DOHH2 (cell line): ENCODE measurements around the gene C3orf38.

Source experiments
- EZH2phosphoT487 ChIP-seq: fragments of 200-600 bp; sonication (generic); IDR thresholded peaks from 2 replicates; pipeline ENCODE4 v1.6.1; 2017; ENCODE audit warnings: borderline replicate concordance, mild to moderate bottlenecking, antibody characterized with exemption, low read length, moderate library complexity, mixed read lengths
- TF ChIP-seq, protein P1 (sequence below): fragments of 200-600 bp; sonication (generic); IDR thresholded peaks from one replicate; pipeline ENCODE4 v1.5.1; 2014; ENCODE audit warnings: antibody characterized with exemption, mild to moderate bottlenecking, low read depth, low read length; ENCODE audit not compliant: poor library complexity, severe bottlenecking

DNA sequence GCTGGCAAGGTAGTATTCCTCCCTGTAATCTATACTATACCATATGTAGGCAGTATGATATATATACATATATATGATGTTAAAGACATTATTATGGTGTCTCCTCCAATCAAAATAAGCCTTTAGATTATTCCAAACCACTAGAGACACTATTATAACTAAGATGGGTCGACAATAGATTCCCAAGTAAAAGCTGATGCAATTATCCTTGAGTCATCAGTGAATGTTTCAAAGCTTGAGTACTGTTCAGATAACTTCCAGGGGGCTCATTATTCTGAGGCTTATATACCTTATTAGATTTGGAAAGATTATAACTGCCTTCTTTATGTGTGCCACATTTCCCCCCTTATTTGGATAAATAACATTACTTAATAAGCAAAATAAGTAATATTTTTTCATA lies 11.9 kb upstream of the C3orf38 start:
- TF ChIP-seq, protein P1, sequence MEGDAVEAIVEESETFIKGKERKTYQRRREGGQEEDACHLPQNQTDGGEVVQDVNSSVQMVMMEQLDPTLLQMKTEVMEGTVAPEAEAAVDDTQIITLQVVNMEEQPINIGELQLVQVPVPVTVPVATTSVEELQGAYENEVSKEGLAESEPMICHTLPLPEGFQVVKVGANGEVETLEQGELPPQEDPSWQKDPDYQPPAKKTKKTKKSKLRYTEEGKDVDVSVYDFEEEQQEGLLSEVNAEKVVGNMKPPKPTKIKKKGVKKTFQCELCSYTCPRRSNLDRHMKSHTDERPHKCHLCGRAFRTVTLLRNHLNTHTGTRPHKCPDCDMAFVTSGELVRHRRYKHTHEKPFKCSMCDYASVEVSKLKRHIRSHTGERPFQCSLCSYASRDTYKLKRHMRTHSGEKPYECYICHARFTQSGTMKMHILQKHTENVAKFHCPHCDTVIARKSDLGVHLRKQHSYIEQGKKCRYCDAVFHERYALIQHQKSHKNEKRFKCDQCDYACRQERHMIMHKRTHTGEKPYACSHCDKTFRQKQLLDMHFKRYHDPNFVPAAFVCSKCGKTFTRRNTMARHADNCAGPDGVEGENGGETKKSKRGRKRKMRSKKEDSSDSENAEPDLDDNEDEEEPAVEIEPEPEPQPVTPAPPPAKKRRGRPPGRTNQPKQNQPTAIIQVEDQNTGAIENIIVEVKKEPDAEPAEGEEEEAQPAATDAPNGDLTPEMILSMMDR = no peak
- no peak for TF ChIP-seq EZH2phosphoT487
